Motor neuron (in vitro differentiated cells): ENCODE results near the gene SETBP1. TPM values are rescaled to one million over a fixed set of nuclear protein-coding genes. Genes with fewer than 3 reads are reported as not detected.

Experiments used
- ATAC-seq, 8 experiments: fragments of 200-7000 bp; cut with Tn5 transposase; replicated peaks in 6 of 8; 2 replicates each; pipeline ENCODE4 v1.8.0; 2021; ENCODE audit warnings: mild to moderate bottlenecking in 8 of 8, moderate library complexity in 8 of 8
- H3K27ac ChIP-seq, 2 donors: fragments of 250-450 bp; sonication (Bioruptor Pico); 2 replicates each; pipeline ENCODE4 v1.9.0; 2021; ENCODE audit warnings: antibody characterized with exemption in 2 of 2, mild to moderate bottlenecking in 2 of 2, moderate library complexity in 1 of 2
- H3K4me1 ChIP-seq, 2 donors: fragments of 250-450 bp; sonication (Bioruptor Pico); replicated peaks in 1 of 2; 2 replicates each; pipeline ENCODE4 v1.6.1; 2021; ENCODE audit warnings: antibody characterized with exemption in 2 of 2, mild to moderate bottlenecking in 2 of 2, moderate library complexity in 1 of 2
- H3K4me3 ChIP-seq, 5 donors: fragments of 250-450 bp; sonication (Bioruptor Pico); 2 replicates each; pipeline ENCODE4 v1.9.0; 2021; ENCODE audit warnings: antibody characterized with exemption in 5 of 5, mild to moderate bottlenecking in 5 of 5, moderate library complexity in 4 of 5
- WGBS, 10 experiments: fragments of 450-650 bp; shearing (Covaris generic); methylation state at CpG; one replicate each; pipeline ENCODE4 v1.0.0; 2022; 5-methylcytosine and 5-hydroxymethylcytosine counted together
- in situ Hi-C, 9 experiments: fragments of 400-800 bp; cut with MboI; loops; one replicate each; pipeline ENCODE4 v1.15.0; 2021; ENCODE audit warnings: low sequenced_read_pairs in 9 of 9, low pct_unique_long_range_greater_than_20kb in 2 of 9; ENCODE audit not compliant: unreplicated experiment in 9 of 9
- total RNA-seq, 8 experiments: library from RNA; unstranded; fragments of 300-600 nt; gene quantifications; 2 replicates each; pipeline versions ENCODE4 v1.2.3 to v1.2.4, GENCODE V29; 2022

Gene SETBP1
- total RNA-seq, 8 experiments from 2014 or later = 1.3 to 37.0 (median 27.5) TPM

- 64 to 100% (median 84%) methylated on average over 1 to 7 of the region's 8 CpGs for WGBS, 10 experiments
Measured at GRCh38 chr18:45083226-45083855, 402.7 kb downstream of the SETBP1 start.

GRCh38 chr18:45084206-45084605 is 403.5 kb downstream of the SETBP1 start:
- 40 to 85% (median 71%) methylated on average over 1 to 10 of the region's 13 CpGs; no CpG with 5 or more reads in 1 of the 10 experiments for WGBS, 10 experiments
- no peak overlapping the region for H3K27ac ChIP-seq
- ATAC-seq = no peak
- no peak overlapping the region for H3K4me3 ChIP-seq
- H3K4me1 ChIP-seq = peaks cover 8 to 12% of the 10 kb centered on the region in 2 donors
- in situ Hi-C loops = no loop called here

More at GRCh38 chr18:45083226-45083855, 402.7 kb downstream of the SETBP1 start:
- in situ Hi-C loops = no loop called here
- Histone ChIP-seq H3K4me1 (peaks cover 8 to 9% of the 10 kb centered on the region in 2 donors), H3K27ac (no peak overlapping the region), H3K4me3 (no peak overlapping the region)
- no peak for ATAC-seq

- in situ Hi-C loops = no loop called here
- no peak for ATAC-seq
- H3K4me1 ChIP-seq = peaks cover 8 to 14% of the 10 kb centered on the region in 2 donors
- WGBS, 10 experiments = 0 to 100% (median 79%) methylated on average over 1 to 4 of the region's 5 CpGs
- H3K27ac ChIP-seq = no peak overlapping the region
- H3K4me3 ChIP-seq = no peak overlapping the region
Measured at GRCh38 chr18:45085916-45086624, 405.4 kb downstream of the SETBP1 start.

- in situ Hi-C loops = no loop called here
- 80 to 100% (median 98%) methylated on average over 1 to 3 of the region's 3 CpGs for WGBS, 10 experiments
- Histone ChIP-seq H3K4me3 (no peak overlapping the region), H3K27ac (no peak overlapping the region), H3K4me1 (peaks cover 8 to 14% of the 10 kb centered on the region in 2 donors)
- ATAC-seq = no peak
Measured at GRCh38 chr18:45086777-45087176, 406.1 kb downstream of the SETBP1 start.

GRCh38 chr18:45090526-45091140 is 409.9 kb downstream of the SETBP1 start:
- H3K4me3 ChIP-seq = no peak overlapping the region
- ATAC-seq = no peak
- in situ Hi-C loops = no loop called here
- 60 to 100% (median 86%) methylated on average over 1 to 5 of the region's 7 CpGs; no CpG with 5 or more reads in 1 of the 10 experiments for WGBS, 10 experiments
- peaks cover 0 to 5% of the 10 kb centered on the region in 2 donors for H3K4me1 ChIP-seq
- no peak overlapping the region for H3K27ac ChIP-seq

GRCh38 chr18:45100321-45101105 is 419.8 kb downstream of the SETBP1 start:
- Histone ChIP-seq H3K4me1 (no peaks in the 10 kb centered on the region), H3K4me3 (no peak overlapping the region), H3K27ac (no peak overlapping the region)
- in situ Hi-C loops = no loop called here
- no peak for ATAC-seq
- 39 to 100% (median 84%) methylated on average over 1 to 4 of the region's 4 CpGs for WGBS, 10 experiments

- ATAC-seq = no peak
- H3K4me3 ChIP-seq = no peak overlapping the region
- H3K4me1 ChIP-seq = no peaks in the 10 kb centered on the region
- no peak overlapping the region for H3K27ac ChIP-seq
- in situ Hi-C loops = no loop called here
- WGBS, 10 experiments = 50 to 95% (median 77%) methylated on average over 1 to 3 of the region's 3 CpGs; no CpG with 5 or more reads in 1 of the 10 experiments
Measured at GRCh38 chr18:45102126-45102525, 421.4 kb downstream of the SETBP1 start.

GRCh38 chr18:45102863-45103262 is 422.2 kb downstream of the SETBP1 start:
- in situ Hi-C loops = no loop called here
- ATAC-seq = no peak
- Histone ChIP-seq H3K4me1 (no peaks in the 10 kb centered on the region), H3K27ac (no peak overlapping the region), H3K4me3 (no peak overlapping the region)
- 70 to 85% (median 79%) methylated on average over 2 to 5 of the region's 6 CpGs; no CpG with 5 or more reads in 3 of the 10 experiments for WGBS, 10 experiments

GRCh38 chr18:45103319-45104048 is 422.8 kb downstream of the SETBP1 start:
- Histone ChIP-seq H3K27ac (no peak overlapping the region), H3K4me3 (no peak overlapping the region), H3K4me1 (no peaks in the 10 kb centered on the region)
- ATAC-seq = no peak
- WGBS, 10 experiments = 20 to 100% (median 93%) methylated on average over 1 to 3 of the region's 5 CpGs; no CpG with 5 or more reads in 4 of the 10 experiments
- in situ Hi-C loops = no loop called here

GRCh38 chr18:45104049-45104395 is 423.3 kb downstream of the SETBP1 start:
- no peak overlapping the region for H3K27ac ChIP-seq
- ATAC-seq = no peak
- 36 to 56% (median 43%) methylated on average over 1 of the region's 1 CpG; no CpG with 5 or more reads in 6 of the 10 experiments for WGBS, 10 experiments
- no peaks in the 10 kb centered on the region for H3K4me1 ChIP-seq
- in situ Hi-C loops = no loop called here
- H3K4me3 ChIP-seq = no peak overlapping the region

- 0 to 100% (median 71%) methylated on average over 1 to 2 of the region's 2 CpGs; no CpG with 5 or more reads in 3 of the 10 experiments for WGBS, 10 experiments
- in situ Hi-C loops = no loop called here
Measured at GRCh38 chr18:45106331-45106774, 425.7 kb downstream of the SETBP1 start.

GRCh38 chr18:45107425-45107824 is 426.7 kb downstream of the SETBP1 start:
- WGBS, 10 experiments = 43 to 100% (median 100%) methylated on average over 1 of the region's 1 CpG; no CpG with 5 or more reads in 4 of the 10 experiments
- ATAC-seq = no peak
- H3K27ac ChIP-seq = no peak overlapping the region
- no peak overlapping the region for H3K4me3 ChIP-seq
- in situ Hi-C loops = no loop called here
- no peaks in the 10 kb centered on the region for H3K4me1 ChIP-seq

More at GRCh38 chr18:45106331-45106774, 425.7 kb downstream of the SETBP1 start:
- no peak overlapping the region for H3K4me3 ChIP-seq
- no peaks in the 10 kb centered on the region for H3K4me1 ChIP-seq
- H3K27ac ChIP-seq = no peak overlapping the region
- peak in 2 of 8 experiments; percentile 93 for ATAC-seq
